CMK (cell line): ENCODE data around the gene PAX6.
A peak's percentile ranks its signal among the peaks of the same experiment; 100 is the strongest.
"Not testable (repeated sequence)": the region's sequence is repeated elsewhere in the genome, so short reads cannot be mapped to it uniquely, and the experiment has no call there.

Experiments
- DNase-seq: peaks from one replicate; pipeline ENCODE4 v3.0.0-alpha.2; 2010; ENCODE audit warnings: low read depth

Gene PAX6

GRCh38 chr11:31767685-31768084 lies 43.4 kb downstream of the PAX6 start:
- DNase-seq, result peak; percentile 17

GRCh38 chr11:31767066-31767465 lies 44.1 kb downstream of the PAX6 start:
- DNase-seq, result no peak

GRCh38 chr11:31764766-31765165 lies 46.4 kb downstream of the PAX6 start:
- DNase-seq, result no peak

DNA sequence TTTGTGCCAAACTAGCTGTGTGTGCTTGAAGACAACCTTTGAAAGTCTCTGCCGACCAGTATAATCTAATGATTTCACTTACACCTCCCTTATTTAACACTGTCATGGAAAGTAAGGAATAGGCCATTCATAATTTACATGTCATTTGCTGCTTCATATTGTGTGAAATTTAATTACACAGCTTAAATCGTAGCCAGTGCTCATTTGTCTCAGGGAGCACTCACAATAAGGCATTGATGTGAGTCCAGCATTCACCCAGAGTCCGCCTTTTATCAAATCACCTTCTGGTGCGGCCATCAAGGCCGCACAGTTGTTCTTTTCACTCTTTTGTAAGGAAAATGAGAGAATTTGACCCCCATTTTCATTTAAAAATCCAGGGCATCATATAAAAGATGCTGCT lies 46.9 kb downstream of the PAX6 start:
- no peak for DNase-seq

DNA sequence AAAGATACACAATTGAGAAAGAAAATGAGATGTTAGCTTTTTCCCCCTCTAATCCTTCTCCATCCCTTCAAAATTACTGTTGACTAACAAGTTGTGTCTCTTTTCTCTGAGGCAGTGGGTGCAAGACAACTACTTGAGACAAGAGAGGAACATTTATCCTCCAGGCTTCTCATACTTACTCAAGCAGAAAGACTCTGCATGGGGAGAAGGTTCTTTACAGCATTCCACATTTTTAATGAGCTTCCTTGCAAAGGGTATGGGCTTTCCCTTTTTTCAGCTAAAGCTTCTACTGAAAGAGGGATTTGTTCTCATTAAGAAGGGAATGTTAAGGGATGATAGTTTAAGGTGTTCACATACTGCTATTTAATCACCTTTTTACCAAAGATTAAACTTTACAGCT lies 47.8 kb downstream of the PAX6 start:
- no peak for DNase-seq

DNA sequence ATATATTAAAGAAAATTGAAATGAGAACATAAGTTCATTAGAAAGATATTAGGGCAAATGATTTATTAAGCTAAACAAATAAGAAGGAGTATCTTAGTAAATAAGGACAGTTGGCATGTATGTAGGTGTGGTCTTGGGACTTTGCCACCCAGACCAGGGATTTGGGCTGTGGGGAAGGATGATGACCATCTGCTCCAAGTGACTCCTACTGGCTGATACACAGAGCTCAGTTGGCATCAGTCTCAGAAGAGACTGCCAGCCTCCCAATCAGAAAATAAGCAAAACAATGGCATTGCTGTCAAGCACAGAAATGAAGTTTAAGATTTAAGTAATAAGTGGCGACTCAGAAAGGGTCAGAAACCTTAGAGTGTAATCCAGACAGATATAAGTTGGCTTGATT lies 49.5 kb downstream of the PAX6 start:
- no peak for DNase-seq

GRCh38 chr11:31757260-31757835 lies 53.8 kb downstream of the PAX6 start:
- no peak for DNase-seq

- no peak for DNase-seq
Observed at GRCh38 chr11:31747581-31747980, 63.5 kb downstream of the PAX6 start.

DNA sequence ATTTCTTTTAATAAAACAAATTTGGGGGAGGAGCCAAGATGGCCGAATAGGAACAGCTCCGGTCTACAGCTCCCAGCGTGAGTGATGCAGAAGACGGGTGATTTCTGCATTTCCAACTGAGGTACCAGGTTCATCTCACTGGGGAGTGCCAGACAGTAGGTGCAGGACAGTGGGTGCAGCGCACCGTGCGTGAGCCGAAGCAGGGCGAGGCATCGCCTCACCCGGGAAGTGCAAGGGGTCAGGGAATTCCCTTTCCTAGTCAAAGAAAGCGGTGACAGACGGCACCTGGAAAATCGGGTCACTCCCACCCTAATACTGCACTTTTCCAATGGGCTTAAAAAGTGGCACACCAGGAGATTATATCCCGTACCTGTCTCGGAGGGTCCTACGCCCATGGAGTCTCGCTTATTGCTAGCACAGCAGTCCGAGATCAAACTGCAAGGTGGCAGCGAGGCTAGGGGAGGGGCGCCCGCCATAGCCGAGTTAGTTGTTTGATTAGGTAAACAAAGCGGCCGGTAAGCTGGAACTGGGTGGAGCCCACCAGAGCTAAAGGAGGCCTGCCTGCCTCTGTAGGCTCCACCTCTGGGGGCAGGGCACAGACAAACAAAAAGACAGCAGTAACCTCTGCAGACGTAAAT lies 70.3 kb downstream of the PAX6 start:
- not testable (repeated sequence) for DNase-seq

- no peak for DNase-seq
Observed at GRCh38 chr11:31740131-31740530, 71.0 kb downstream of the PAX6 start.
